GM10248 (cell line): ENCODE results near the gene CCDC174.

Source experiments
- CTCF ChIA-PET: fragments of 300-600 bp; sonication (Branson Sonifier 250); formaldehyde crosslinking; extraction: SDS; loops from one replicate; lab custom pipeline; 2021; ENCODE audit warnings: antibody characterized with exemption; lab: Yijun Ruan, JAX
- POLR2A ChIA-PET: fragments of 350-650 bp; sonication (Branson Sonifier 250); formaldehyde crosslinking; extraction: SDS; loops from one replicate; lab custom pipeline; 2020; ENCODE audit warnings: antibody characterized with exemption; lab: Yijun Ruan, JAX
- DNase-seq: peaks from one replicate; pipeline ENCODE4 v3.0.0; 2012; ENCODE audit errors: extremely low spot score
- TF ChIP-seq, protein P1 (sequence below): IDR thresholded peaks from 2 replicates; pipeline ENCODE4 v1.5.1; 2012; ENCODE audit warnings: mild to moderate bottlenecking, low read depth; ENCODE audit errors: extremely low read depth, missing control alignments, control extremely low read depth

CCDC174 gene

DNA sequence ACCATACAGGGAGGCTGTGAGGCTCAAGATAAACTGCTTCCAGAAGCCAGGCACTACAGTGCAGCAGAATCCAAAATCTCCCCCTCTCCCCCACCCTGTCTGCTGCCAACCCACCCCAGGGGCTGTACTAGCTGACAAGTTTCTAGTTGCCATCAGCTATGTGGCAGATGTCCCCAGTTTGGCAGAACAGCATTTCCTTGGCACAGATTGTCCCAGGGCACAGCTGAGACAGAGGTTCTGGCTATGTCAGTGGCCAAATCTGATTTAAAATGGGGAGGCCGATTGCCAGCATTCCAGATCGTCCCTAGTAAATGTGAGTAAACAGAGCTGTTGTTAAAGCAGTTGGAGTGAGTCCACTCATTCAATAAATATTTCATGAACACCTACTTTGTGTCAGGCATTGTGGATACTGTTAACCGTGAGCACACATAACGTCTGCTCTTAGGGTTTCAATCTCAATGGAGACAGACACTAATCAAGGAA, 28.0 kb upstream of the CCDC174 start:
- ChIA-PET POLR2A (no interaction called here), CTCF (interaction anchor here (1.2 to 1.7 kb wide), 2 partner anchors 114 to 157 kb away, joined by 4 to 6 read pairs; no protein-coding TSS in a partner anchor)
- TF ChIP-seq, protein P1, sequence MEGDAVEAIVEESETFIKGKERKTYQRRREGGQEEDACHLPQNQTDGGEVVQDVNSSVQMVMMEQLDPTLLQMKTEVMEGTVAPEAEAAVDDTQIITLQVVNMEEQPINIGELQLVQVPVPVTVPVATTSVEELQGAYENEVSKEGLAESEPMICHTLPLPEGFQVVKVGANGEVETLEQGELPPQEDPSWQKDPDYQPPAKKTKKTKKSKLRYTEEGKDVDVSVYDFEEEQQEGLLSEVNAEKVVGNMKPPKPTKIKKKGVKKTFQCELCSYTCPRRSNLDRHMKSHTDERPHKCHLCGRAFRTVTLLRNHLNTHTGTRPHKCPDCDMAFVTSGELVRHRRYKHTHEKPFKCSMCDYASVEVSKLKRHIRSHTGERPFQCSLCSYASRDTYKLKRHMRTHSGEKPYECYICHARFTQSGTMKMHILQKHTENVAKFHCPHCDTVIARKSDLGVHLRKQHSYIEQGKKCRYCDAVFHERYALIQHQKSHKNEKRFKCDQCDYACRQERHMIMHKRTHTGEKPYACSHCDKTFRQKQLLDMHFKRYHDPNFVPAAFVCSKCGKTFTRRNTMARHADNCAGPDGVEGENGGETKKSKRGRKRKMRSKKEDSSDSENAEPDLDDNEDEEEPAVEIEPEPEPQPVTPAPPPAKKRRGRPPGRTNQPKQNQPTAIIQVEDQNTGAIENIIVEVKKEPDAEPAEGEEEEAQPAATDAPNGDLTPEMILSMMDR: no peak
- DNase-seq: no peak

GRCh38 chr3:14624498-14624897, 27.1 kb upstream of the CCDC174 start:
- ChIA-PET POLR2A (no interaction called here), CTCF (interaction anchor here (0.8 to 1.8 kb wide), 4 partner anchors 10 to 297 kb away, joined by 3 to 6 read pairs (median 4); no protein-coding TSS in a partner anchor)
- no peak for DNase-seq
- TF ChIP-seq, protein P1: no peak

DNA sequence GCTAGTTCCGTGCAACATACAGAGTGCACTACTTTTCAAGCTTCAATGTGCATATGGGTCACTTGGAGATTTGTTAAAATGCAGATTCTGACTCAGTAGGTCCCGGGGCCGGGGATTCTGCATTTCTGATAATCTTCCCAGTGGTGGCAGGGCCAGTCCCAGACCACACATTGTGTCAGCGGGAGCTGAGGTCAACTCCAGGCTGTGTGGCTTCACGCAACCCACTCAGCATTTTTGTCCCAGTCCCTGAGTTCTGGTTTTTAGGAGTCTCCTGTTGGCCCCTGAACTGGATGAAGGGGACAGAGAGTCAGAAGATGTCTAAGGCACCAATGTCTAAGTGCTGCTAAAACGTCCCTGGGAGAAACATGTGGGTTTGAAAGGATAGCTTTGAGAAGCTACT, 26.1 kb upstream of the CCDC174 start:
- TF ChIP-seq, protein P1: no peak
- ChIA-PET POLR2A (no interaction called here), CTCF (interaction anchor here (0.9 to 1.8 kb wide), 2 partner anchors 22 to 296 kb away, joined by 3 to 6 read pairs; no protein-coding TSS in a partner anchor)
- no peak for DNase-seq

- DNase-seq: no peak
- ChIA-PET POLR2A (no interaction called here), CTCF (interaction anchor here (1.0 to 2.5 kb wide), 3 partner anchors 8 to 156 kb away, joined by 3 to 10 read pairs (median 3); no protein-coding TSS in a partner anchor)
- TF ChIP-seq, protein P1: no peak
These were observed 23.7 kb upstream of the CCDC174 start for GRCh38 chr3:14627815-14628214.

DNA sequence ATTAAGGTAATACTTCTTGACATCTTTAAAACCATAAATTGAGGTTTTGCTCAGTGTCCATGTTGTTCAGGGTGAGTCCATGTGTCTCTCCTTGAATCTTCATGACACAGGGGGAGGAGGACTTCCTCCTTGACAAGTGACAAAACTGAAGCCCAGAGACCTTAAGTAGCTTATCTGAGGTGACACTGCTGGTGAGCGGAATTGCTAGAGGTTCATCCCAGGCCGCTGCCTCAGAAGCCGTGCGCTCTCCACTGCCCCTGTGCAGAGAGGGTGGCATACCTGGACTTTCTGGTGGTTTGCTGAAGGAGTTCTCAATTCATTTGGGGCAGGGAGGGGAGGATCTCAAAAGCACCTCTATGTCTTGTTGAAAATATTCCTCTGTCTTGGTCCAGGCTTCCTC, 23.2 kb upstream of the CCDC174 start:
- no peak for DNase-seq
- CTCF ChIA-PET: interaction anchor here (1.0 to 2.5 kb wide), 2 partner anchors 153 to 155 kb away, joined by 3 to 10 read pairs; no protein-coding TSS in a partner anchor
- TF ChIP-seq, protein P1: no peak
- POLR2A ChIA-PET: interaction anchor here (0.6 kb wide), 1 partner anchor 367 kb away, joined by 3 read pairs; no protein-coding TSS in a partner anchor

- ChIA-PET CTCF (interaction anchor here (1.1 to 4.8 kb wide), 5 partner anchors 9 to 291 kb away, joined by 3 to 42 read pairs (median 7); partner anchors contain the start of gene CCDC174), POLR2A (interaction anchor here (0.7 kb wide), 1 partner anchor 419 kb away, joined by 4 read pairs; no protein-coding TSS in a partner anchor)
- no peak for DNase-seq
- TF ChIP-seq, protein P1: no peak
These were observed 21.0 kb upstream of the CCDC174 start for GRCh38 chr3:14630404-14631100.
